IMR-90 (cell line): Measurements from ENCODE around the gene FBRSL1.

ENCODE experiments used
- CHD1 ChIP-seq: IDR thresholded peaks from 2 replicates; pipeline ENCODE4 v1.6.1; 2012; ENCODE audit warnings: low read depth, low read length, improper control_type of control experiment
- CTCF ChIP-seq: conservative IDR thresholded peaks from 2 replicates; pipeline ENCODE4 v1.5.1; 2012; ENCODE audit warnings: mild to moderate bottlenecking, low read depth, low read length, improper control_type of control experiment
- ELK1 ChIP-seq: fragments of 150-350 bp; IDR thresholded peaks from 2 replicates; pipeline ENCODE4 v1.6.1; 2016; ENCODE audit warnings: low read depth, mild to moderate bottlenecking, low read length, moderate library complexity, borderline replicate concordance
- MAFK ChIP-seq: IDR thresholded peaks from 2 replicates; pipeline ENCODE4 v1.6.1; 2012; ENCODE audit warnings: low read depth, low read length, improper control_type of control experiment
- MXI1 ChIP-seq: IDR thresholded peaks from 2 replicates; pipeline ENCODE4 v1.6.1; 2012; ENCODE audit warnings: low read depth, mild to moderate bottlenecking, low read length, moderate library complexity, borderline replicate concordance
- POLR2A ChIP-seq: IDR thresholded peaks from 2 replicates; pipeline ENCODE4 v1.6.1; 2012; ENCODE audit warnings: mild to moderate bottlenecking, low read depth, low read length
- RAD21 ChIP-seq: IDR thresholded peaks from 2 replicates; pipeline ENCODE4 v1.6.1; 2012; ENCODE audit warnings: low read length, improper control_type of control experiment
- RCOR1 ChIP-seq: IDR thresholded peaks from 2 replicates; pipeline ENCODE4 v1.6.1; 2012; ENCODE audit warnings: mild to moderate bottlenecking, low read length, improper control_type of control experiment; ENCODE audit not compliant: insufficient replicate concordance
- RFX5 ChIP-seq: IDR thresholded peaks from 2 replicates; pipeline ENCODE4 v1.8.0; 2012; ENCODE audit warnings: low read depth, mild to moderate bottlenecking, low read length, moderate library complexity

- TF ChIP-seq POLR2A (no peak), CTCF (no peak), ELK1 (no peak), RCOR1 (no peak), MAFK (no peak), RFX5 (no peak), RAD21 (no peak), MXI1 (no peak), CHD1 (no peak)
Measured at GRCh38 chr12:132486168-132486567, 3.8 kb upstream of the FBRSL1 start.
